ENCODE results near the gene TTC39A. TPM values are rescaled to one million over a fixed set of nuclear protein-coding genes. Genes with fewer than 3 reads are reported as not detected.

TTC39A gene
- total and polyA plus RNA-seq, 2 donors (not counting 1 experiment from before 2014, with no cell fraction given): not detected

GRCh38 chr1:51373898-51374297 lies 43.5 kb upstream of the TTC39A start:
- Mint-ChIP-seq H3K27me3 (no peaks in the 10 kb centered on the region), H3K9me3 (ENCODE audit: insufficient read depth) (no peaks in the 10 kb centered on the region), H3K4me3 (no peak overlapping the region), H3K4me1 (no peaks in the 10 kb centered on the region), H3K27ac (no peak overlapping the region)
- ChIA-PET CTCF (no interaction called here), POLR2A (no interaction called here)
- intact Hi-C loops (cut with micrococcal nuclease): no loop called here
- Histone ChIP-seq H3K4me1 (ENCODE audit: control insufficient read depth in 2 of 2, insufficient read depth in 2 of 2, low read length in 2 of 2) (no peaks in the 10 kb centered on the region), H3K36me3 (replicated peaks in 1 of 2; ENCODE audit: control extremely low read depth in 1 of 2, control insufficient read depth in 1 of 2, extremely low read depth in 1 of 2, insufficient read depth in 2 of 2, low read length in 1 of 2) (peaks cover 8 to 49% of the 10 kb centered on the region in 2 experiments), H3K27ac (ENCODE audit: low read length in 2 of 2) (no peak overlapping the region), H2AFZ (ENCODE audit: insufficient read depth, low read depth, low read length, poor library complexity, severe bottlenecking) (no peak overlapping the region), H3K4me3 (ENCODE audit: control extremely low read depth in 1 of 5, extremely low read depth in 1 of 5, insufficient read depth in 1 of 5, low read depth in 2 of 5, low read length in 4 of 5) (no peak overlapping the region), H3K9ac (ENCODE audit: low read length) (no peak overlapping the region), H3K27me3 (replicated peaks in 1 of 4; ENCODE audit: control extremely low read depth in 1 of 4, control insufficient read depth in 3 of 4, insufficient read depth in 4 of 4, low read length in 3 of 4) (no peaks in the 10 kb centered on the region), H4K20me1 (ENCODE audit: control insufficient read depth, insufficient read depth, low read length, poor library complexity, severe bottlenecking) (peaks cover 3% of the 10 kb centered on the region), H3K79me2 (ENCODE audit: control insufficient read depth, insufficient read depth, low read length) (peaks cover 2% of the 10 kb centered on the region), H3K9me3 (ENCODE audit: control extremely low read depth in 1 of 3, control insufficient read depth in 2 of 3, insufficient read depth in 1 of 3, low read length in 2 of 3) (no peaks in the 10 kb centered on the region), H3K4me2 (replicated peaks; ENCODE audit: low read depth, low read length, poor library complexity, severe bottlenecking) (no peak overlapping the region)
- ATAC-seq (ENCODE audit: low read depth): no peak
- TF ChIP-seq EZH2 (IDR thresholded peaks at IDR 0.05; ENCODE audit: borderline replicate concordance, insufficient read depth, low read depth, low read length, poor library complexity, severe bottlenecking): no peak
- no peak for TF ChIP-seq CTCF (IDR thresholded peaks at IDR 0.05)
- WGBS (ENCODE audit: insufficient coverage): 100% methylated on average over 2 of the region's 3 CpGs
- no peak for DNase-seq

DNA sequence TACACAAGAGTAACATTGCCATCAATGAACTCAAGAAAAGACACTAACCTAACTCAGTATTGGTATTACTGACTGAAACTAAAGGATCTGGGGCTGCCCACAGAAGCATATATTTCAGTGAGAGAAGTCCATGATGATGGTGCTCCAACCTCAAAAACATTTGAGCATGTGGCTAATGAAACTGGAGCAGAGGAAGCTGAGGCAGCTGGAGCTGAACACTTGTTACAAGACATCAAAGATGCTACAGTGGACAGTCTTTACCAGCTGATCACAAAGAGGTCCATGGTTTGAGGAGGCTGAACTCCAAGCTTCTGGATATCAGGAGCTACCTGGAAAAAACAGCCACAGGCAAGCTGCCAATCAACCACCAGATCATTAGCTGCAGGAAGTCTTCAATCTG lies 42.2 kb upstream of the TTC39A start:
- H3K36me3 ChIP-seq (replicated peaks in 1 of 2; ENCODE audit: control extremely low read depth in 1 of 2, control insufficient read depth in 1 of 2, extremely low read depth in 1 of 2, insufficient read depth in 2 of 2, low read length in 1 of 2): peaks cover 8 to 54% of the 10 kb centered on the region in 2 experiments
- H3K4me3 ChIP-seq (ENCODE audit: control extremely low read depth in 1 of 5, extremely low read depth in 1 of 5, insufficient read depth in 1 of 5, low read depth in 2 of 5, low read length in 4 of 5): no peak overlapping the region
- no peak overlapping the region for H3K4me2 ChIP-seq (replicated peaks; ENCODE audit: low read depth, low read length, poor library complexity, severe bottlenecking)
- no peaks in the 10 kb centered on the region for H3K9me3 Mint-ChIP-seq (ENCODE audit: insufficient read depth)
- no peak overlapping the region for H3K27ac Mint-ChIP-seq
- DNase-seq: no peak
- H3K79me2 ChIP-seq (ENCODE audit: control insufficient read depth, insufficient read depth, low read length): no peaks in the 10 kb centered on the region
- no peaks in the 10 kb centered on the region for H3K4me1 ChIP-seq (ENCODE audit: control insufficient read depth in 2 of 2, insufficient read depth in 2 of 2, low read length in 2 of 2)
- no peaks in the 10 kb centered on the region for H4K20me1 ChIP-seq (ENCODE audit: control insufficient read depth, insufficient read depth, low read length, poor library complexity, severe bottlenecking)
- intact Hi-C loops (cut with micrococcal nuclease): no loop called here
- H3K27ac ChIP-seq (ENCODE audit: low read length in 2 of 2): no peak overlapping the region
- H2AFZ ChIP-seq (ENCODE audit: insufficient read depth, low read depth, low read length, poor library complexity, severe bottlenecking): no peak overlapping the region
- no peak for ATAC-seq (ENCODE audit: low read depth)
- TF ChIP-seq EZH2 (IDR thresholded peaks at IDR 0.05; ENCODE audit: borderline replicate concordance, insufficient read depth, low read depth, low read length, poor library complexity, severe bottlenecking) (no peak), CTCF (IDR thresholded peaks at IDR 0.05) (no peak)
- H3K4me3 Mint-ChIP-seq: no peak overlapping the region
- H3K27me3 Mint-ChIP-seq: no peaks in the 10 kb centered on the region
- H3K4me1 Mint-ChIP-seq: no peaks in the 10 kb centered on the region
- no peak overlapping the region for H3K9ac ChIP-seq (ENCODE audit: low read length)
- CTCF ChIA-PET: no interaction called here
- no peaks in the 10 kb centered on the region for H3K27me3 ChIP-seq (replicated peaks in 1 of 4; ENCODE audit: control extremely low read depth in 1 of 4, control insufficient read depth in 3 of 4, insufficient read depth in 4 of 4, low read length in 3 of 4)
- POLR2A ChIA-PET: no interaction called here
- H3K9me3 ChIP-seq (ENCODE audit: control extremely low read depth in 1 of 3, control insufficient read depth in 2 of 3, insufficient read depth in 1 of 3, low read length in 2 of 3): no peaks in the 10 kb centered on the region
